ENCODE results near the gene P4HA2. TPM values are rescaled to one million over a fixed set of nuclear protein-coding genes. Genes with fewer than 3 reads are reported as not detected.

The P4HA2 gene
- total and polyA plus RNA-seq, 2 donors from 2014 or later, result 32.5 to 54.1 TPM

GRCh38 chr5:132203916-132204315, 23.7 kb downstream of the P4HA2 start:
- Histone ChIP-seq H3K4me1 (ENCODE audit: control insufficient read depth in 2 of 3, insufficient read depth in 2 of 3, low read depth in 1 of 3, low read length in 3 of 3) (no peaks in the 10 kb centered on the region), H3K9ac (ENCODE audit: low read length in 3 of 3) (no peak overlapping the region), H3K9me3 (ENCODE audit: control insufficient read depth in 2 of 3, insufficient read depth in 1 of 3, low read length in 3 of 3) (no peaks in the 10 kb centered on the region), H3K4me3 (ENCODE audit: low read length in 3 of 3) (no peak overlapping the region), H3K27ac (ENCODE audit: low read depth in 2 of 2, low read length in 2 of 2) (no peak overlapping the region), H3K27me3 (ENCODE audit: control insufficient read depth, insufficient read depth, low read length) (no peaks in the 10 kb centered on the region), H3K36me3 (ENCODE audit: control insufficient read depth in 2 of 3, insufficient read depth in 3 of 3, low read length in 3 of 3) (peaks cover 2 to 62% (median 21%) of the 10 kb centered on the region in 3 donors)
- intact Hi-C loops (cut with DNase I), result no loop called here
- DNase-seq (no peak), FAIRE-seq (no peak)
- no peak for TF ChIP-seq CTCF (IDR thresholded peaks at IDR 0.05; ENCODE audit: borderline replicate concordance, extremely low read depth, insufficient read depth)

GRCh38 chr5:132203464-132203818, 24.2 kb downstream of the P4HA2 start:
- intact Hi-C loops (cut with DNase I), result no loop called here
- TF ChIP-seq CTCF (IDR thresholded peaks at IDR 0.05; ENCODE audit: borderline replicate concordance, extremely low read depth, insufficient read depth), result no peak
- no peak overlapping the region for H3K4me3 ChIP-seq (ENCODE audit: low read length in 3 of 3)
- DNase-seq (no peak), FAIRE-seq (no peak)
- no peaks in the 10 kb centered on the region for H3K4me1 ChIP-seq (ENCODE audit: control insufficient read depth in 2 of 3, insufficient read depth in 2 of 3, low read depth in 1 of 3, low read length in 3 of 3)
- H3K9ac ChIP-seq (ENCODE audit: low read length in 3 of 3), result no peak overlapping the region
- H3K9me3 ChIP-seq (ENCODE audit: control insufficient read depth in 2 of 3, insufficient read depth in 1 of 3, low read length in 3 of 3), result no peaks in the 10 kb centered on the region
- peaks cover 0 to 62% (median 20%) of the 10 kb centered on the region in 3 donors for H3K36me3 ChIP-seq (ENCODE audit: control insufficient read depth in 2 of 3, insufficient read depth in 3 of 3, low read length in 3 of 3)
- H3K27ac ChIP-seq (ENCODE audit: low read depth in 2 of 2, low read length in 2 of 2), result no peak overlapping the region
- no peaks in the 10 kb centered on the region for H3K27me3 ChIP-seq (ENCODE audit: control insufficient read depth, insufficient read depth, low read length)

GRCh38 chr5:132202711-132203463, 24.8 kb downstream of the P4HA2 start:
- Histone ChIP-seq H3K36me3 (ENCODE audit: control insufficient read depth in 2 of 3, insufficient read depth in 3 of 3, low read length in 3 of 3) (peaks cover 0 to 68% (median 23%) of the 10 kb centered on the region in 3 donors), H3K4me1 (ENCODE audit: control insufficient read depth in 2 of 3, insufficient read depth in 2 of 3, low read depth in 1 of 3, low read length in 3 of 3) (no peaks in the 10 kb centered on the region), H3K27me3 (ENCODE audit: control insufficient read depth, insufficient read depth, low read length) (no peaks in the 10 kb centered on the region), H3K9ac (ENCODE audit: low read length in 3 of 3) (no peak overlapping the region), H3K27ac (ENCODE audit: low read depth in 2 of 2, low read length in 2 of 2) (no peak overlapping the region), H3K4me3 (ENCODE audit: low read length in 3 of 3) (no peak overlapping the region), H3K9me3 (ENCODE audit: control insufficient read depth in 2 of 3, insufficient read depth in 1 of 3, low read length in 3 of 3) (no peaks in the 10 kb centered on the region)
- intact Hi-C loops (cut with DNase I), result no loop called here
- no peak for FAIRE-seq
- TF ChIP-seq CTCF (IDR thresholded peaks at IDR 0.05; ENCODE audit: borderline replicate concordance, extremely low read depth, insufficient read depth), result no peak
- no peak for DNase-seq

Data from kidney (tissue), 14 donors.